Measurements from ENCODE around the gene MLANA.

Gene MLANA

GRCh38 chr9:5909976-5910375 is 19.3 kb downstream of the MLANA start:
- no peak for DNase-seq

GRCh38 chr9:5910413-5911057 is 19.8 kb downstream of the MLANA start:
- DNase-seq, result no peak

DNA sequence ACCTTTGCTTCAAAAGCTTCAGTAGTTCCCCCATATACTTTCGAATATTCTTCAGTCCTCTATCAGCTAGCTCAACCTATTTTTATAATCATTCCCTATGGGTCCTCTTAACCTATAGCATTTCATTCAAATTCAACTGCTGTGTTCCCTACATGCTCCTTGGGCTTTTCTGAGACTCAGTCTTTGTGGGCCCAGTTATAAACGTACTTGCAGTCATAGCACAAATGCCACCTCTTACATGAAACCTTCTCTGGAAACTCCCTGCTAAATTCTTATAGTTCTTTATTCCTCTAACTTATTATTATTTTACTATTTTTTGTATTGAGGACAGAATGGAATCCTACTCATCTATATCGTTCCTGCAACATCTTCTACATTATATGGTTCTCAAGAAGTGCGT is 24.7 kb downstream of the MLANA start:
- no peak for DNase-seq

DNA sequence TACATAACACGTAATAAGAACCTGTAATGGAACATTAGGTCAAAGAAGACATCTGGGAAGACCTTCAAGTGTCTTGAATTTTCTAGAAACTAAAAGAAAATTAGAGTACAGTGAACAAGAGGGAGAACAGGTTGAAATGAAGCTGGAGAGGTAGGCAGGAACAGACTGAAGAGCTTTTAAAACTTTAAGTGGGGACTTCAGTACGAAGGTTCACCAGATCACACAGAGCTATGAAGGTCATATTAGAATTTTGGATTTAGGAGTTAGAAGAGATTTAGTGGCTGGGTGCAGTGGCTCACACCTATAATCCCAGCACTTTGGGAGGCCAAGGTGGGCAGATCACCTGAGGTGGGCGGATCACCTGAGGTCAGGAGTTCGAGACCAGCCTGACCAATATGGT is 26.6 kb downstream of the MLANA start:
- DNase-seq, result no peak

- DNase-seq, result no peak
These were observed 27.2 kb downstream of the MLANA start for GRCh38 chr9:5917888-5918287.

- no peak for DNase-seq
These were observed 27.8 kb downstream of the MLANA start for GRCh38 chr9:5918460-5918859.

DNA sequence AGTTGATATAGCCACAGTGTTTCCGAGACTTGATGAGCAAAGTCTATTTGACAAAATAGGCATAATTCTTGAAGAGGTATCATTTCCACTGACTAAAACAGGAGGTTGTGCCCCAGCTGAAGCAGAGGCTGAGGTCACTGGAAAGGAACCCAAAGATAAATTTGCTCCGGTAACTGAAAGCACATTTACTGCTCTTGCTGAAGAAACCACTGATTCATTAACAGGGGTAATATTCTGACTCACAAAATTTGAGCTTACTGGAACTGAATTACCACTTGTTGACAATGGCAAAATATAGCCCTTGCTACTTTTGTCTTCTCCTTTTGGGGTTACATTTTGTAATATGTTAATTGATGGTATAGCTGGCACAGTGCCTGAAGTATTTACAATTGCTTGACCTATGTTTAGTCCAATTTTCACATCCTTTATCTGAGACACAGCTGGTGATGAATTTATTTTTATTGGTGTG is 30.2 kb downstream of the MLANA start:
- no peak for DNase-seq

- peak; percentile 3 for DNase-seq
These were observed 31.5 kb downstream of the MLANA start for GRCh38 chr9:5922192-5922591.

GRCh38 chr9:5931657-5932056 is 41.0 kb downstream of the MLANA start:
- DNase-seq, result no peak

DNA sequence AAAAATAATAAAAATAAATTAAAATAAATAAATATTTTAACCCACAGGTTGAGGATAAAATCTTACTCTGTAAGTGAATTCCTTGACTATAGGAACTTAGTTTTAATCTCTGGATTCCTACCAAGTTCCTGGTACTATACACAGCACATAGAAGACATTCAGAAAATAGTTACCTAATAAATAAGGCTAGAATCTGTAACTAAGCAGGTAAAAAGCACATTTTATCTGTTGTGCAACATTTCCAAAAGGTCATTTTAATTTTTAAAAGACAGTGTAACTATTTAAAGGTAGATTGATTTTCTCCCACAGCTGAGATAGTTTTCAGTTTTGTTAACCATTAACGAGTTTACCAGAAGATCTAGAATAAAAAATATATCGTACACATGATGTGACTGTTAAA is 47.8 kb downstream of the MLANA start:
- no peak for DNase-seq

DNA sequence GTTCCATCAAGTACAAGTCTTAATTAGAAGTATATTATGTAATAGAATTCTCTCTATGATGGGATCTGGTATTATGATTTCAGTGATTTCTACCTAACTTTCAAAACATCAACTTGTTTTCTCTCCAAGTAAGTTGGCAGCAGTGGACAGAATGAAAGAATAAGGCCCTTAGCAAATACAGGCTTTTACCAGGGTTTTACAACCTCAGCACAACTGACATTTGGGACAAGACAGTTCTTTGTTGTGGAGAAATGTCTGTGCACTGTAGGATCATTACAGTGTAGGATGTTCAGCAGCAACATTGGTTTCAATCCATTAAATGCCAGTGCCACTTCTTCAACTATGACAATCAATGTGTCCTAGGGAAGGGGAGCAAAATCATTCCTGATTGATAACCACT is 48.8 kb downstream of the MLANA start:
- DNase-seq, result no peak

- DNase-seq, result no peak
These were observed 50.5 kb downstream of the MLANA start for GRCh38 chr9:5941214-5941613.

- DNase-seq, result no peak
These were observed 54.4 kb downstream of the MLANA start for GRCh38 chr9:5945112-5945511.

- DNase-seq, result no peak
These were observed 57.2 kb downstream of the MLANA start for GRCh38 chr9:5947912-5948311.

GRCh38 chr9:5949103-5949699 is 58.5 kb downstream of the MLANA start:
- peak; percentile 49 for DNase-seq

- DNase-seq, result no peak
These were observed 59.6 kb downstream of the MLANA start for GRCh38 chr9:5950261-5950660.

DNA sequence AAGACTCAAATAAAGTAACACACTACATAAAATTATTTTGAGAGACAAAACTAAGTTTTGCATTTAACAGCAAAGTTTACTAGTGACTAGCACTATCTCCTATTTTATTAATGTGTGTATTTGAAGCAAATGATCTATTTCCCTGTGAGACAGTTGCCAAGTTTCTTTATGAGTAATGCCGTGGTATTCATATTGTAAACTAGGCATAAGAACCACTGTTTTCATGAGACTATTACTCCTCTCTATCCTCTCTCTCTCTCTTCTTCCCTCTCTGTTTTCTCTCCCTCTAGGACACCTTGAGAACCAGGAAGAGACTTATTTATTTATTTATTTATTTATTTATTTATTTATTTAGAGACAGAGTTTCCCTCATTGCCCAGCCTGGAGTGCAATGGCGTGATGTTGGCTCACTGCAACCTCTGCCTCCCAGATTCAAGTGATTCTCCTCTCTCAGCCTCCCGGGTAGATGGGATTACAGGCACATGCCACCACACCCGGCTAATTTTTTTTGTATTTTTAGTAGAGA is 61.1 kb downstream of the MLANA start:
- no peak for DNase-seq

DNA sequence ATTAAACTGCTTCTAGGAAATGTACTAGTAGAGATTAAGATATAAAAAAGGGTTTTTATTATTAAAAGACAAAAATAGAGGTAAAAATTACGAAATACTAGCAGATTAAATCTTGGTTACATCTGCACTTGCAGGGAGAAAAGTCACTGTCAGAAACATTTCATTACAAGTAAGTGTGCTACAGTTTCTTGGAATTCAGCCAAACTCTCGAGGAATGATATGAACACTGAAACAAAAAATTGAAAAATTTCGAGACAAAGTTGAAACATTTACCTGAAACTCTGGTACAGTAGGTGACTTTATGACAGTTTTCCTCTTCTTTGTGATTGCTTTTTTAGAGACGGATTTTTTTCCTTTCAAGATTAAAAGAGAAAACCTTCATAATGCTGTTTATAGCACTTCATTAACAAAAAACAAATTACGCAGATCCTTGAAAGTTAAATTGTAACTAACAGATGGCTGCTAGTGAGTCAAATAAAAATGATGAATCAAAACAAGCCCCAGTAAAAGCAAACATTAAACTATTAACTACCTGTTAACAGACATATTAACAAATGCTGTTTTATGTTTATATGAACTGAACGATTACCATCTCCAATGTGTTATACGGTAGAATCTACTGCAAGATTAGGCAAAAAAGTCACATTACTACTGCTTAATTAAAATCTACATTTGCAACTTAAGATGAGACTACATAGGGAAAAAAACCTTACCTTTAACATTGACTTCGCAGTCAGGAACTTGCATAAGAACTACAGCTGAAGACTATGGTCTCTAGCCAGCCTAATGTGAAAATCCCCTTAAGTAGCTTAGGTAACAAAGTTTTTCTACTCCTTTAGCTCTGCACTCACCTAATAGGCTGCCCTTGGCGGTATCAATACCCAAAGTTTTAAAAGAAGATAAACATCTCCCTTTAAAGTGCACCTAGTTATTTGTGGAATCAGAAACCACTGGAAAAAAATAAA is 63.3 kb downstream of the MLANA start:
- no peak for DNase-seq

DNA sequence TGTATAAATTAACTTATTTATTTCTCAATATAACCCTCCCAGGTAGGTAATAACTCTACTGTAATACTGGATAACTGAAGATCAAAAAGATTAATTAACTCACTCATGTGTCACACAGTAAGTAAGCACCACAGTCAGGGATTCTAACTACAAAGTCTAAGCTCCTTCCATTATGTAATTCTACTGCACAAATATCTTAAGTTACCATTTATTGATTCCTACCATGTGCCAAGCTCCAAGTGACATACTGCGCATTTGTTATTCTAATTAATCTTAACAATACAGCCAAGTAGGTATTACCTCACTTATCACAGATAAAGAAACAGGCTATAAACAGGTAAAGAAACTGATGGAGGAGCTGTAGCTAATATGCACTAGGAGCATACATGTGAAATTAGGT is 66.5 kb downstream of the MLANA start:
- DNase-seq, result no peak

DNA sequence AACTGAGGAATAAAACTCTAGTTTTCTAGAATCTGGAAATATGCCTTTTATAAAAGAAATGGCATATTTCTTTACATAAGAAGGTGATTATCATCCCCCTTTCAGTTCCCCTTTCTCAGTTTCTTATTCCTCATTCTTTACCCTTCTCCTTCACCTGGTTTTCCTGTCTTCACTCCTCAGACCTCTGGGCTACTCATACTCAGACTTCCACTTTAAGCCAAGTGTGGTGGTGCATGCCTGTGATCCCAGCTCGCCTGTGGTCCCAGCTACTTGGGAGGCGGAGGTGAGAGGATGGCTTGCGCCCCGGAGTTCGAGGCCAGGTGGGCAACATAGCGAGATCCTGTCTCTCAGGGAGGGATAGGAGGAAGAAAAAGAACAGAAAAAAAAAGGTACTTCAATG is 67.6 kb downstream of the MLANA start:
- no peak for DNase-seq
